HEK293T (cell line): ENCODE results near the gene ACP6.

Experiments
- ARNT ChIP-seq: fragments of 450-650 bp; IDR thresholded peaks from 2 replicates; pipeline ENCODE4 v1.6.1; 2017; ENCODE audit warnings: mild to moderate bottlenecking
- CTBP1 ChIP-seq: fragments of 450-650 bp; IDR thresholded peaks from 2 replicates; pipeline ENCODE4 v1.6.1; 2016; ENCODE audit warnings: borderline replicate concordance
- ELF4 ChIP-seq: fragments of 450-650 bp; IDR thresholded peaks from 2 replicates; pipeline ENCODE4 v1.6.1; 2017; ENCODE audit warnings: antibody characterized with exemption
- FOXA1 ChIP-seq: fragments of 450-650 bp; IDR thresholded peaks from 2 replicates; pipeline ENCODE4 v1.6.1; 2016; ENCODE audit warnings: mild to moderate bottlenecking
- FOXM1 ChIP-seq: fragments of 450-650 bp; IDR thresholded peaks from 2 replicates; pipeline ENCODE4 v1.6.1; 2017; ENCODE audit warnings: mild to moderate bottlenecking, borderline replicate concordance
- HDGF ChIP-seq: fragments of 450-650 bp; IDR thresholded peaks from 2 replicates; pipeline ENCODE4 v1.6.1; 2017; ENCODE audit warnings: antibody characterized with exemption, borderline replicate concordance
- L3MBTL2 ChIP-seq: fragments of 450-650 bp; conservative IDR thresholded peaks from 2 replicates; pipeline ENCODE4 v1.6.1; 2016; ENCODE audit warnings: mild to moderate bottlenecking
- LEF1 ChIP-seq: fragments of 450-650 bp; IDR thresholded peaks from 2 replicates; pipeline ENCODE4 v1.6.1; 2017; ENCODE audit warnings: mild to moderate bottlenecking, borderline replicate concordance
- SP1 ChIP-seq: fragments of 450-650 bp; IDR thresholded peaks from 2 replicates; pipeline ENCODE4 v1.6.1; 2017
- SUZ12 ChIP-seq: fragments of 450-650 bp; IDR thresholded peaks from 2 replicates; pipeline ENCODE4 v1.6.1; 2016; ENCODE audit warnings: mild to moderate bottlenecking
- TARDBP ChIP-seq: fragments of 450-650 bp; IDR thresholded peaks from 2 replicates; pipeline ENCODE4 v1.6.1; 2016
- ZNF384 ChIP-seq: fragments of 450-650 bp; IDR thresholded peaks from 2 replicates; pipeline ENCODE4 v1.6.1; 2016
- TF ChIP-seq, protein P1 (sequence below): fragments of 450-650 bp; IDR thresholded peaks from 2 replicates; pipeline ENCODE4 v1.6.1; 2016

DNA sequence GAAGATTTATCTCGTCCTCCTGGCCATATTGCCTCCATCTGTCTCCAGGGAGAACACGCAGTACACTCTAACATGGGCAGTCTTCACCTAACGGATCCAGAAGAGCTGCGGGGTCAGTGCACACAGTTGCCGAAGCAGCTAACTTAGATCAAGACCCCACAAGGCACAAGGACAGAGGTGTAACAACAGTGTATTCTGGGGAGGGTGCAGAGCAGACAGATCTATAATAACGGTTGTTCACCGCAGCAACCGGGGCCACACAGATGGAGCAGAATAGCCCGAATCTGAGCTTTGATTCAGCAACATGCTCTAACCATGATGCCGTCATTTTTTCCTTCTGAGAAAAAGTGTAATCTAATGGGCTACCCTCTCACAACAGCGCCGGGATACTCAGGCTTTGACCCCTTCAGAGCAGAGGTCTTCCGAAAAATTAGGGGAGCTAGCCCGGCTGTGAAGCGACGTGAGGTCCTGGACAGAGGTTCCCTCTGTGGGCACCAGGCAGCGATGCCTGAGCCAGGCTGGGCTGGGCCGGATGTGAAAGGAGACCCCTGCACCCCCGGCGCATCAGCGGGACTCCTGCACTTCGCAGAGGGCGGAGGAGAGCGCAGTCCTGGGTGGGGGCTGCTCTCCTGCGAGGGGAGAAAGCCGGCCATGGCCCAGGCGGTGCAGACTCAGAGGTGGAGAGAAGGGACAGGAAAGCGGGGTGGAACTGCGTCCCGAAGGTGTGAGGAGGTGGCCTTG is 71.5 kb downstream of the ACP6 start:
- no peak for TF ChIP-seq ZNF384
- TF ChIP-seq ELF4, result no peak
- no peak for TF ChIP-seq SUZ12
- TF ChIP-seq FOXM1, result no peak
- TF ChIP-seq ARNT, result no peak
- no peak for TF ChIP-seq SP1
- TF ChIP-seq L3MBTL2, result no peak
- no peak for TF ChIP-seq CTBP1
- TF ChIP-seq LEF1, result no peak
- TF ChIP-seq HDGF, result no peak
- no peak for TF ChIP-seq FOXA1
- TF ChIP-seq, protein P1, sequence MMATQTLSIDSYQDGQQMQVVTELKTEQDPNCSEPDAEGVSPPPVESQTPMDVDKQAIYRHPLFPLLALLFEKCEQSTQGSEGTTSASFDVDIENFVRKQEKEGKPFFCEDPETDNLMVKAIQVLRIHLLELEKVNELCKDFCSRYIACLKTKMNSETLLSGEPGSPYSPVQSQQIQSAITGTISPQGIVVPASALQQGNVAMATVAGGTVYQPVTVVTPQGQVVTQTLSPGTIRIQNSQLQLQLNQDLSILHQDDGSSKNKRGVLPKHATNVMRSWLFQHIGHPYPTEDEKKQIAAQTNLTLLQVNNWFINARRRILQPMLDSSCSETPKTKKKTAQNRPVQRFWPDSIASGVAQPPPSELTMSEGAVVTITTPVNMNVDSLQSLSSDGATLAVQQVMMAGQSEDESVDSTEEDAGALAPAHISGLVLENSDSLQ, result no peak
- TF ChIP-seq TARDBP, result no peak
